ENCODE data around the gene ATP5PB. TPM values are rescaled to one million over a fixed set of nuclear protein-coding genes. Genes with fewer than 3 reads are reported as not detected.

Gene ATP5PB
- polyA plus RNA-seq, 1 donor from 2014 or later = 597 TPM

- H3F3A ChIP-seq (ENCODE audit: insufficient read depth, low read length, poor library complexity, severe bottlenecking) = no peaks in the 10 kb centered on the region
- no peaks in the 10 kb centered on the region for H3K79me2 ChIP-seq (replicated peaks; ENCODE audit: insufficient read depth, low read length)
- no peak overlapping the region for H3K9ac ChIP-seq (ENCODE audit: low read length)
- no peaks in the 10 kb centered on the region for H3K27me3 ChIP-seq (ENCODE audit: insufficient read depth, low read depth, low read length)
- TF ChIP-seq TAF1 (IDR thresholded peaks at IDR 0.05; ENCODE audit: low read depth) (no peak), POLR2AphosphoS5 (IDR thresholded peaks at IDR 0.05) (no peak), EP300 (conservative IDR thresholded peaks at IDR 0.05; ENCODE audit: poor library complexity, severe bottlenecking) (no peak), CTCF (IDR thresholded peaks at IDR 0.05; ENCODE audit: poor library complexity, severe bottlenecking) (no peak), SMC3 (conservative IDR thresholded peaks at IDR 0.05; ENCODE audit: poor library complexity) (no peak), MXI1 (conservative IDR thresholded peaks at IDR 0.05; ENCODE audit: poor library complexity, severe bottlenecking) (no peak), RAD21 (conservative IDR thresholded peaks at IDR 0.05) (no peak)
- H2AFZ ChIP-seq (ENCODE audit: low read depth, low read length) = no peak overlapping the region
- no peaks in the 10 kb centered on the region for H4K20me1 ChIP-seq (ENCODE audit: insufficient read depth)
- H3K4me2 ChIP-seq (ENCODE audit: low read length) = no peak overlapping the region
- H3K27ac ChIP-seq (ENCODE audit: low read length) = no peak overlapping the region
- H3K9me3 ChIP-seq (ENCODE audit: low read length) = no peaks in the 10 kb centered on the region
- no peaks in the 10 kb centered on the region for H3K9me2 ChIP-seq (ENCODE audit: insufficient read depth, low read length)
- H3K4me3 ChIP-seq (ENCODE audit: low read length) = no peak overlapping the region
- no peaks in the 10 kb centered on the region for H3K36me3 ChIP-seq (ENCODE audit: insufficient read depth, low read length)
Measured at GRCh38 chr1:111469539-111469938, 20.3 kb downstream of the ATP5PB start.

GRCh38 chr1:111470596-111470995, 21.3 kb downstream of the ATP5PB start:
- no peaks in the 10 kb centered on the region for H3K36me3 ChIP-seq (ENCODE audit: insufficient read depth, low read length)
- H3K27ac ChIP-seq (ENCODE audit: low read length) = no peak overlapping the region
- no peaks in the 10 kb centered on the region for H3K9me3 ChIP-seq (ENCODE audit: low read length)
- no peak overlapping the region for H3K4me2 ChIP-seq (ENCODE audit: low read length)
- no peak overlapping the region for H3K9ac ChIP-seq (ENCODE audit: low read length)
- H2AFZ ChIP-seq (ENCODE audit: low read depth, low read length) = no peak overlapping the region
- H3K79me2 ChIP-seq (replicated peaks; ENCODE audit: insufficient read depth, low read length) = no peaks in the 10 kb centered on the region
- TF ChIP-seq SMC3 (conservative IDR thresholded peaks at IDR 0.05; ENCODE audit: poor library complexity) (no peak), EZH2 (IDR thresholded peaks at IDR 0.05; ENCODE audit: borderline replicate concordance, insufficient read depth, low read length, poor library complexity, severe bottlenecking) (no peak)
- no peaks in the 10 kb centered on the region for H4K20me1 ChIP-seq (ENCODE audit: insufficient read depth)
- no peaks in the 10 kb centered on the region for H3F3A ChIP-seq (ENCODE audit: insufficient read depth, low read length, poor library complexity, severe bottlenecking)
- no peak overlapping the region for H3K4me3 ChIP-seq (ENCODE audit: low read length)
- H3K9me2 ChIP-seq (ENCODE audit: insufficient read depth, low read length) = no peaks in the 10 kb centered on the region
- H3K27me3 ChIP-seq (ENCODE audit: insufficient read depth, low read depth, low read length) = no peaks in the 10 kb centered on the region

- Histone ChIP-seq H3K79me2 (replicated peaks; ENCODE audit: insufficient read depth, low read length) (no peaks in the 10 kb centered on the region), H3K36me3 (ENCODE audit: insufficient read depth, low read length) (no peaks in the 10 kb centered on the region), H3K9me2 (ENCODE audit: insufficient read depth, low read length) (no peaks in the 10 kb centered on the region), H3K4me3 (ENCODE audit: low read length) (no peak overlapping the region), H4K20me1 (ENCODE audit: insufficient read depth) (no peaks in the 10 kb centered on the region), H3K9me3 (ENCODE audit: low read length) (no peaks in the 10 kb centered on the region), H3K27ac (ENCODE audit: low read length) (no peak overlapping the region), H3F3A (ENCODE audit: insufficient read depth, low read length, poor library complexity, severe bottlenecking) (no peaks in the 10 kb centered on the region), H3K27me3 (ENCODE audit: insufficient read depth, low read depth, low read length) (no peaks in the 10 kb centered on the region), H3K4me2 (ENCODE audit: low read length) (no peak overlapping the region), H2AFZ (ENCODE audit: low read depth, low read length) (no peak overlapping the region), H3K9ac (ENCODE audit: low read length) (no peak overlapping the region)
- TF ChIP-seq CTCF (IDR thresholded peaks at IDR 0.05; ENCODE audit: poor library complexity, severe bottlenecking) (no peak), REST (IDR thresholded peaks at IDR 0.05; ENCODE audit: borderline replicate concordance) (no peak), TAF1 (IDR thresholded peaks at IDR 0.05; ENCODE audit: low read depth) (no peak), MXI1 (conservative IDR thresholded peaks at IDR 0.05; ENCODE audit: poor library complexity, severe bottlenecking) (no peak), SMC3 (conservative IDR thresholded peaks at IDR 0.05; ENCODE audit: poor library complexity) (no peak), EZH2 (IDR thresholded peaks at IDR 0.05; ENCODE audit: borderline replicate concordance, insufficient read depth, low read length, poor library complexity, severe bottlenecking) (no peak), POLR2AphosphoS5 (IDR thresholded peaks at IDR 0.05) (no peak), EP300 (conservative IDR thresholded peaks at IDR 0.05; ENCODE audit: poor library complexity, severe bottlenecking) (no peak), RAD21 (conservative IDR thresholded peaks at IDR 0.05) (no peak)
Measured at GRCh38 chr1:111471012-111471411, 21.7 kb downstream of the ATP5PB start.
